ENCODE data around the gene CC2D1B.

CC2D1B gene

DNA sequence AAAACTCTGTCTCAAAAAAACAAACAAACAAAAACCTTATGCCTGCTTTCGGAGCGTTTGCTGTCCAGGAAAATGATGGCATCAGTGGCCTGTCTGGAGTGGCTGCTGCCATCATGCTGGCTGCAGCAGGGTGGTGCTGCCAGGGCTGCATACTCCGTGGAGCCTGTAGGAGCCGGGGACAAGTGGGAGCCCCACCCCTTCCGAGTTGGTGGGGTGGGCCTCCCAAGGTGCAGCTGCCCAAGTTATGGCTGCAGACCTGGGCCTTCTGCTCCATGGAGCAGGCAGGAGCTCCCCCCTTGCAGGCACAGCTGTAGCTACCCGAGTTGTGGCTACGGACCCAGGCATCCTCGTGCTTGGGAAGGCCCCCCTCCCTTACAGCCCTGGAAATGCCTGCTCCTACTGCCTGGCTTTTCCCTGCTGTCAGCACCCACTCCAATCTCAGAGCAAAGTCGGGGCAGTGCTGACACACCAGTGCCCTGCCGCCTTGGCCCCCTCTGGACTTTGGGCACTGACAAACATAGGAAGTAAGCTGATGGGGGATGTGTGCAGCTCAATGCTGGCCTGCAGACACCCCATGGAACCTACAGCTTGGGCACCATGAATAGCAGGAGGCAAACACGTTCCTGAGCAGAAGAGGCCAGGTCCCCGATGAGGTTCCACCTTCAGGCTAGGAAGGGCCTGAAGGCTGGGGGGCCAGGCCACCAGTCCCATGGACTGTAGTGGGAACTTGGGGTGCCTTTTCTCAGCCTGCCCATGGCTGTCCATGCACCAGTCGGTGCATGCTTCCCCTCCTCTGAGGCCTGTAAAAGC lies 60.4 kb downstream of the CC2D1B start:
- no peak for DNase-seq (ENCODE audit: low spot score)

Measured in HuH-7.5 (cell line).